ENCODE results near the gene IGHMBP2. TPM values are rescaled to one million over a fixed set of nuclear protein-coding genes. Genes with fewer than 3 reads are reported as not detected.

The IGHMBP2 gene
- total RNA-seq, 1 donor from 2014 or later, result 30.6 TPM

- DNase-seq (ENCODE audit: low spot score, unreplicated experiment), result no peak
- Mint-ChIP-seq H3K27ac (no peak overlapping the region), H3K36me3 (ENCODE audit: insufficient read depth) (peaks cover 27% of the 10 kb centered on the region), H3K27me3 (no peaks in the 10 kb centered on the region), H3K9me3 (ENCODE audit: low read depth) (no peaks in the 10 kb centered on the region), H3K4me3 (ENCODE audit: low read depth) (no peak overlapping the region), H3K4me1 (ENCODE audit: low read depth) (no peaks in the 10 kb centered on the region)
- TF ChIP-seq CTCF (IDR thresholded peaks at IDR 0.05; ENCODE audit: unreplicated experiment), result no peak
These were observed 8.0 kb downstream of the IGHMBP2 start for GRCh38 chr11:68911731-68912130.

GRCh38 chr11:68912254-68912653 is 8.6 kb downstream of the IGHMBP2 start:
- Mint-ChIP-seq H3K27me3 (no peaks in the 10 kb centered on the region), H3K4me1 (ENCODE audit: low read depth) (no peaks in the 10 kb centered on the region), H3K9me3 (ENCODE audit: low read depth) (no peaks in the 10 kb centered on the region), H3K27ac (no peak overlapping the region), H3K36me3 (ENCODE audit: insufficient read depth) (peaks cover 27% of the 10 kb centered on the region), H3K4me3 (ENCODE audit: low read depth) (no peak overlapping the region)
- DNase-seq (ENCODE audit: low spot score, unreplicated experiment), result no peak
- no peak for TF ChIP-seq CTCF (IDR thresholded peaks at IDR 0.05; ENCODE audit: unreplicated experiment)

GRCh38 chr11:68913188-68913587 is 9.5 kb downstream of the IGHMBP2 start:
- H3K27me3 Mint-ChIP-seq, result no peaks in the 10 kb centered on the region
- H3K4me1 Mint-ChIP-seq (ENCODE audit: low read depth), result no peaks in the 10 kb centered on the region
- no peak for TF ChIP-seq CTCF (IDR thresholded peaks at IDR 0.05; ENCODE audit: unreplicated experiment)
- H3K27ac Mint-ChIP-seq, result no peak overlapping the region
- no peaks in the 10 kb centered on the region for H3K9me3 Mint-ChIP-seq (ENCODE audit: low read depth)
- no peak overlapping the region for H3K4me3 Mint-ChIP-seq (ENCODE audit: low read depth)
- DNase-seq (ENCODE audit: low spot score, unreplicated experiment), result no peak
- peaks cover 27% of the 10 kb centered on the region for H3K36me3 Mint-ChIP-seq (ENCODE audit: insufficient read depth)

- Mint-ChIP-seq H3K27ac (no peak overlapping the region), H3K36me3 (ENCODE audit: insufficient read depth) (peaks cover 30% of the 10 kb centered on the region), H3K9me3 (ENCODE audit: low read depth) (no peaks in the 10 kb centered on the region), H3K4me1 (ENCODE audit: low read depth) (no peaks in the 10 kb centered on the region), H3K4me3 (ENCODE audit: low read depth) (no peak overlapping the region), H3K27me3 (no peaks in the 10 kb centered on the region)
- TF ChIP-seq CTCF (IDR thresholded peaks at IDR 0.05; ENCODE audit: unreplicated experiment), result no peak
- DNase-seq (ENCODE audit: low spot score, unreplicated experiment), result no peak
These were observed 11.1 kb downstream of the IGHMBP2 start for GRCh38 chr11:68914761-68915160.

- DNase-seq (ENCODE audit: low spot score, unreplicated experiment), result no peak
These were observed 12.7 kb downstream of the IGHMBP2 start for GRCh38 chr11:68916439-68916838.

More at GRCh38 chr11:68916439-68916838, 12.7 kb downstream of the IGHMBP2 start:
- H3K4me3 Mint-ChIP-seq (ENCODE audit: low read depth), result no peak overlapping the region
- no peaks in the 10 kb centered on the region for H3K27me3 Mint-ChIP-seq
- no peaks in the 10 kb centered on the region for H3K4me1 Mint-ChIP-seq (ENCODE audit: low read depth)
- TF ChIP-seq CTCF (IDR thresholded peaks at IDR 0.05; ENCODE audit: unreplicated experiment), result no peak
- H3K36me3 Mint-ChIP-seq (ENCODE audit: insufficient read depth), result peaks cover 30% of the 10 kb centered on the region
- H3K27ac Mint-ChIP-seq, result no peak overlapping the region
- H3K9me3 Mint-ChIP-seq (ENCODE audit: low read depth), result no peaks in the 10 kb centered on the region

All from progenitor cell of endocrine pancreas (in vitro differentiated cells).